RWPE1 (cell line): ENCODE measurements around the gene RBPJ.
A peak's percentile ranks its signal among the peaks of the same experiment; 100 is the strongest.

Experiments used
- CTCF ChIA-PET: fragments of 350-600 bp; sonication (Branson Sonifier 250); formaldehyde crosslinking; extraction: SDS; loops from one replicate; lab custom pipeline; 2021; lab: Yijun Ruan, JAX
- POLR2A ChIA-PET: fragments of 400-600 bp; formaldehyde crosslinking; extraction: SDS; loops from one replicate; lab custom pipeline; 2020; ENCODE audit warnings: antibody characterized with exemption; ENCODE audit not compliant: low non-redundant PET; lab: Yijun Ruan, JAX
- DNase-seq: peaks from one replicate; pipeline ENCODE4 v3.0.0; 2012; ENCODE audit warnings: low spot score
- H3K27ac ChIP-seq: fragments of 450-650 bp; 2 replicates; pipeline ENCODE4 v1.5.1; 2017
- CTCF ChIP-seq: fragments of 450-650 bp; conservative IDR thresholded peaks from 2 replicates; pipeline ENCODE4 v1.5.1; 2017; ENCODE audit warnings: low read depth, mild to moderate bottlenecking

Gene RBPJ

GRCh38 chr4:26452565-26453531 is 132.0 kb downstream of the RBPJ start:
- CTCF ChIA-PET = no interaction called here
- H3K27ac ChIP-seq = no peak overlapping the region
- DNase-seq = no peak
- POLR2A ChIA-PET = no interaction called here
- TF ChIP-seq CTCF = no peak

GRCh38 chr4:26454961-26455360 is 134.1 kb downstream of the RBPJ start:
- H3K27ac ChIP-seq = no peak overlapping the region

GRCh38 chr4:26455571-26455970 is 134.8 kb downstream of the RBPJ start:
- ChIA-PET POLR2A (no interaction called here), CTCF (no interaction called here)
- DNase-seq = no peak
- H3K27ac ChIP-seq = no peak overlapping the region
- no peak for TF ChIP-seq CTCF

More at GRCh38 chr4:26454961-26455360, 134.1 kb downstream of the RBPJ start:
- ChIA-PET POLR2A (no interaction called here), CTCF (no interaction called here)
- no peak for TF ChIP-seq CTCF
- DNase-seq = no peak

GRCh38 chr4:26457412-26457811 is 136.6 kb downstream of the RBPJ start:
- CTCF ChIA-PET = no interaction called here
- no peak for TF ChIP-seq CTCF

GRCh38 chr4:26458157-26458561 is 137.3 kb downstream of the RBPJ start:
- DNase-seq = no peak
- no peak overlapping the region for H3K27ac ChIP-seq
- no peak for TF ChIP-seq CTCF
- ChIA-PET CTCF (interaction anchor here (0.7 to 1.0 kb wide), 2 partner anchors 464 to 484 kb away, joined by 3 read pairs; no protein-coding TSS in a partner anchor), POLR2A (no interaction called here)

More at GRCh38 chr4:26457412-26457811, 136.6 kb downstream of the RBPJ start:
- no peak for DNase-seq
- no peak overlapping the region for H3K27ac ChIP-seq
- POLR2A ChIA-PET = no interaction called here

- DNase-seq = peak; percentile 63
- peak; percentile 67 for TF ChIP-seq CTCF
- CTCF ChIA-PET = interaction anchor here (0.6 to 1.0 kb wide), 8 partner anchors 142 to 903 kb away, joined by 3 to 5 read pairs (median 4); no protein-coding TSS in a partner anchor
These were observed 138.4 kb downstream of the RBPJ start for GRCh38 chr4:26459054-26459755.

More at GRCh38 chr4:26459054-26459755, 138.4 kb downstream of the RBPJ start:
- POLR2A ChIA-PET = no interaction called here
- H3K27ac ChIP-seq = no peak overlapping the region
